HL-60 (cell line): Measurements from ENCODE around the gene SLC38A6.

Experiments used
- TF ChIP-seq, protein P1 (sequence below): IDR thresholded peaks from one replicate; pipeline ENCODE4 v1.5.1; 2011; ENCODE audit warnings: low read length, control low read depth, inconsistent platforms; ENCODE audit not compliant: insufficient read depth
- TF ChIP-seq, protein P2 (sequence below): IDR thresholded peaks from 2 replicates; pipeline ENCODE4 v1.6.1; 2012; ENCODE audit warnings: low read depth; ENCODE audit not compliant: insufficient replicate concordance

DNA sequence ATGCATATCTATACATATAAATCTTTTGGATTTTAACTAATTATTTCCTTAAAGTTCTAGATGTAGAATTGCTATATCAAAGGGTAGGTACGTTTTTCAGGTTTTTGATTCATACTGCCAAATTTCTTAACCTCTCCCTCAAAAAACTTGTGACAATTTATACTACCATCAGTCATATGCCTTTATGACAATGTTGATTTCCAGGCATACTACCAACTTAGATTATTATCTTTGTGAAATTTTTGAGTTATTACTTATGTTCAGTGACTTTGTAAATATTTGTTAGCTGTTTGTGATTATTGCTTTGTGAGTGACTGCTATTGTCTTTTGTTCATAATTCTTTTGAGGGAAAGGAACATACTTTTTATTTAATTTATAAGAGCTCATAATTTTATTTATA, 107.0 kb downstream of the SLC38A6 start:
- TF ChIP-seq, protein P1, sequence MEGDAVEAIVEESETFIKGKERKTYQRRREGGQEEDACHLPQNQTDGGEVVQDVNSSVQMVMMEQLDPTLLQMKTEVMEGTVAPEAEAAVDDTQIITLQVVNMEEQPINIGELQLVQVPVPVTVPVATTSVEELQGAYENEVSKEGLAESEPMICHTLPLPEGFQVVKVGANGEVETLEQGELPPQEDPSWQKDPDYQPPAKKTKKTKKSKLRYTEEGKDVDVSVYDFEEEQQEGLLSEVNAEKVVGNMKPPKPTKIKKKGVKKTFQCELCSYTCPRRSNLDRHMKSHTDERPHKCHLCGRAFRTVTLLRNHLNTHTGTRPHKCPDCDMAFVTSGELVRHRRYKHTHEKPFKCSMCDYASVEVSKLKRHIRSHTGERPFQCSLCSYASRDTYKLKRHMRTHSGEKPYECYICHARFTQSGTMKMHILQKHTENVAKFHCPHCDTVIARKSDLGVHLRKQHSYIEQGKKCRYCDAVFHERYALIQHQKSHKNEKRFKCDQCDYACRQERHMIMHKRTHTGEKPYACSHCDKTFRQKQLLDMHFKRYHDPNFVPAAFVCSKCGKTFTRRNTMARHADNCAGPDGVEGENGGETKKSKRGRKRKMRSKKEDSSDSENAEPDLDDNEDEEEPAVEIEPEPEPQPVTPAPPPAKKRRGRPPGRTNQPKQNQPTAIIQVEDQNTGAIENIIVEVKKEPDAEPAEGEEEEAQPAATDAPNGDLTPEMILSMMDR, result no peak
- TF ChIP-seq, protein P2, sequence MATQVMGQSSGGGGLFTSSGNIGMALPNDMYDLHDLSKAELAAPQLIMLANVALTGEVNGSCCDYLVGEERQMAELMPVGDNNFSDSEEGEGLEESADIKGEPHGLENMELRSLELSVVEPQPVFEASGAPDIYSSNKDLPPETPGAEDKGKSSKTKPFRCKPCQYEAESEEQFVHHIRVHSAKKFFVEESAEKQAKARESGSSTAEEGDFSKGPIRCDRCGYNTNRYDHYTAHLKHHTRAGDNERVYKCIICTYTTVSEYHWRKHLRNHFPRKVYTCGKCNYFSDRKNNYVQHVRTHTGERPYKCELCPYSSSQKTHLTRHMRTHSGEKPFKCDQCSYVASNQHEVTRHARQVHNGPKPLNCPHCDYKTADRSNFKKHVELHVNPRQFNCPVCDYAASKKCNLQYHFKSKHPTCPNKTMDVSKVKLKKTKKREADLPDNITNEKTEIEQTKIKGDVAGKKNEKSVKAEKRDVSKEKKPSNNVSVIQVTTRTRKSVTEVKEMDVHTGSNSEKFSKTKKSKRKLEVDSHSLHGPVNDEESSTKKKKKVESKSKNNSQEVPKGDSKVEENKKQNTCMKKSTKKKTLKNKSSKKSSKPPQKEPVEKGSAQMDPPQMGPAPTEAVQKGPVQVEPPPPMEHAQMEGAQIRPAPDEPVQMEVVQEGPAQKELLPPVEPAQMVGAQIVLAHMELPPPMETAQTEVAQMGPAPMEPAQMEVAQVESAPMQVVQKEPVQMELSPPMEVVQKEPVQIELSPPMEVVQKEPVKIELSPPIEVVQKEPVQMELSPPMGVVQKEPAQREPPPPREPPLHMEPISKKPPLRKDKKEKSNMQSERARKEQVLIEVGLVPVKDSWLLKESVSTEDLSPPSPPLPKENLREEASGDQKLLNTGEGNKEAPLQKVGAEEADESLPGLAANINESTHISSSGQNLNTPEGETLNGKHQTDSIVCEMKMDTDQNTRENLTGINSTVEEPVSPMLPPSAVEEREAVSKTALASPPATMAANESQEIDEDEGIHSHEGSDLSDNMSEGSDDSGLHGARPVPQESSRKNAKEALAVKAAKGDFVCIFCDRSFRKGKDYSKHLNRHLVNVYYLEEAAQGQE, result no peak
